GM23248 (cell line): ENCODE measurements around the gene CAMK1D. TPM values are rescaled to one million over a fixed set of nuclear protein-coding genes. Genes with fewer than 3 reads are reported as not detected.
A peak's percentile ranks its signal among the peaks of the same experiment; 100 is the strongest.

Source experiments
- DNase-seq: peaks from one replicate; pipeline ENCODE4 v3.0.0-alpha.2; 2015
- H2AFZ ChIP-seq: fragments of 200-600 bp; sonication (generic); 2 replicates; pipeline ENCODE4 v1.6.1; 2016; ENCODE audit warnings: antibody characterized with exemption
- H3F3A ChIP-seq: fragments of 200-600 bp; sonication (generic); 2 replicates; pipeline ENCODE4 v1.6.1; 2016; ENCODE audit warnings: mild to moderate bottlenecking, antibody characterized with exemption, mixed run types; ENCODE audit not compliant: insufficient read depth
- H3K27ac ChIP-seq: fragments of 200-600 bp; sonication (generic); 2 replicates; pipeline ENCODE4 v1.5.1; 2016; ENCODE audit warnings: mild to moderate bottlenecking
- H3K27me3 ChIP-seq: fragments of 200-600 bp; sonication (generic); replicated peaks from 2 replicates; pipeline ENCODE4 v1.6.1; 2016; ENCODE audit warnings: mild to moderate bottlenecking; ENCODE audit not compliant: insufficient read depth
- H3K36me3 ChIP-seq: fragments of 200-600 bp; sonication (generic); 2 replicates; pipeline ENCODE4 v1.6.1; 2016; ENCODE audit warnings: low read depth, mild to moderate bottlenecking
- H3K4me1 ChIP-seq: fragments of 200-600 bp; sonication (generic); 2 replicates; pipeline ENCODE4 v1.6.1; 2016; ENCODE audit warnings: mild to moderate bottlenecking; ENCODE audit not compliant: insufficient read depth
- H3K4me2 ChIP-seq: fragments of 200-600 bp; sonication (generic); one replicate; pipeline ENCODE4 v1.6.1; 2016; ENCODE audit warnings: mild to moderate bottlenecking; ENCODE audit not compliant: unreplicated experiment
- H3K4me3 ChIP-seq: fragments of 200-600 bp; sonication (generic); 2 replicates; pipeline ENCODE4 v1.5.1; 2016; ENCODE audit warnings: mild to moderate bottlenecking
- H3K79me2 ChIP-seq: fragments of 200-600 bp; sonication (generic); 2 replicates; pipeline ENCODE4 v1.6.1; 2016; ENCODE audit warnings: mild to moderate bottlenecking; ENCODE audit not compliant: insufficient read depth
- H3K9ac ChIP-seq: fragments of 200-600 bp; sonication (generic); 2 replicates; pipeline ENCODE4 v1.6.1; 2016; ENCODE audit warnings: mild to moderate bottlenecking
- H3K9me2 ChIP-seq: fragments of 200-600 bp; sonication (generic); 2 replicates; pipeline ENCODE4 v1.6.1; 2016; ENCODE audit warnings: mixed run types, mild to moderate bottlenecking, moderate library complexity; ENCODE audit not compliant: insufficient read depth
- H3K9me3 ChIP-seq: fragments of 200-600 bp; sonication (generic); one replicate; pipeline ENCODE4 v1.6.1; 2017; ENCODE audit warnings: low read depth
- H4K20me1 ChIP-seq: fragments of 200-600 bp; sonication (generic); 2 replicates; pipeline ENCODE4 v1.6.0; 2016; ENCODE audit not compliant: insufficient read depth
- EZH2 ChIP-seq: fragments of 200-600 bp; sonication (generic); IDR thresholded peaks from 2 replicates; pipeline ENCODE4 v1.6.1; 2018; ENCODE audit warnings: antibody characterized with exemption, mild to moderate bottlenecking; ENCODE audit not compliant: insufficient read depth, poor library complexity, severe bottlenecking
- EZH2phosphoT487 ChIP-seq: fragments of 200-600 bp; sonication (generic); IDR thresholded peaks from 2 replicates; pipeline ENCODE4 v1.6.1; 2018; ENCODE audit warnings: antibody characterized with exemption, moderate library complexity, mild to moderate bottlenecking, low read depth; ENCODE audit not compliant: insufficient read depth
- WGBS, 2 experiments: methylation state at CpG; one replicate each; pipeline ENCODE4 v1.1.6; 2015 to 2017; ENCODE audit warnings: low lambda C conversion rate in 2 of 2, low coverage in 1 of 2; ENCODE audit errors: missing lambda C conversion rate in 2 of 2; 5-methylcytosine and 5-hydroxymethylcytosine counted together
- in situ Hi-C: fragments of 300-500 bp; cut with MboI; formaldehyde crosslinking; loops from 2 replicates; pipeline ENCODE4 v1.15.0; 2020
- polyA plus RNA-seq: library from polyadenylated mRNA; unstranded; fragments of >200 nt; fragmentation: Nextera tagmentation; extraction: Ambion mirVana; gene quantifications from 2 replicates; pipeline ENCODE4 v1.2.1, GENCODE V29; 2016
- total RNA-seq: library from RNA; depleted of rRNA; stranded (reverse); fragments of >200 nt; shearing (Covaris generic); gene quantifications from 2 replicates; pipeline ENCODE4 v1.2.3, GENCODE V29; 2014

The CAMK1D gene
- total and polyA plus RNA-seq, 2 experiments from 2014 or later = 0.22 to 0.55 TPM

GRCh38 chr10:12633776-12634620, 284.7 kb downstream of the CAMK1D start:
- no peaks in the 10 kb centered on the region for H4K20me1 ChIP-seq
- H2AFZ ChIP-seq = no peak overlapping the region
- no peak for TF ChIP-seq EZH2
- no peak for TF ChIP-seq EZH2phosphoT487

GRCh38 chr10:12634621-12634931, 285.2 kb downstream of the CAMK1D start:
- TF ChIP-seq EZH2phosphoT487 (no peak), EZH2 (no peak)

More at GRCh38 chr10:12633776-12634620, 284.7 kb downstream of the CAMK1D start:
- no peaks in the 10 kb centered on the region for H3K27me3 ChIP-seq
- H3K4me2 ChIP-seq = no peak overlapping the region
- no peak for DNase-seq
- 59 to 61% methylated on average over 11 of the region's 11 CpGs for WGBS, 2 experiments
- no peak overlapping the region for H3K9ac ChIP-seq
- H3K9me3 ChIP-seq = no peaks in the 10 kb centered on the region
- no peak overlapping the region for H3K27ac ChIP-seq
- in situ Hi-C loops = no loop called here
- H3K4me3 ChIP-seq = no peak overlapping the region
- H3K79me2 ChIP-seq = no peaks in the 10 kb centered on the region
- H3K36me3 ChIP-seq = no peaks in the 10 kb centered on the region
- no peaks in the 10 kb centered on the region for H3K9me2 ChIP-seq
- no peaks in the 10 kb centered on the region for H3F3A ChIP-seq
- H3K4me1 ChIP-seq = no peaks in the 10 kb centered on the region

GRCh38 chr10:12635127-12635541, 285.8 kb downstream of the CAMK1D start:
- Histone ChIP-seq H3K27ac (no peak overlapping the region), H3K4me2 (no peak overlapping the region), H3K9me2 (no peaks in the 10 kb centered on the region), H3F3A (no peaks in the 10 kb centered on the region), H4K20me1 (no peaks in the 10 kb centered on the region), H3K4me1 (no peaks in the 10 kb centered on the region), H2AFZ (no peak overlapping the region), H3K4me3 (no peak overlapping the region), H3K27me3 (no peaks in the 10 kb centered on the region), H3K9ac (no peak overlapping the region), H3K79me2 (no peaks in the 10 kb centered on the region), H3K36me3 (no peaks in the 10 kb centered on the region), H3K9me3 (no peaks in the 10 kb centered on the region)
- WGBS, 2 experiments = 49 to 54% methylated on average over 10 of the region's 10 CpGs
- peak; percentile 4 for DNase-seq
- in situ Hi-C loops = no loop called here
- TF ChIP-seq EZH2 = no peak

More at GRCh38 chr10:12634621-12634931, 285.2 kb downstream of the CAMK1D start:
- Histone ChIP-seq H3K4me2 (no peak overlapping the region), H3K9me2 (no peaks in the 10 kb centered on the region), H3K79me2 (no peaks in the 10 kb centered on the region), H3K4me1 (no peaks in the 10 kb centered on the region), H3K36me3 (no peaks in the 10 kb centered on the region), H3K27me3 (no peaks in the 10 kb centered on the region), H2AFZ (no peak overlapping the region), H3F3A (no peaks in the 10 kb centered on the region), H3K4me3 (no peak overlapping the region), H3K9me3 (no peaks in the 10 kb centered on the region), H3K9ac (no peak overlapping the region), H4K20me1 (no peaks in the 10 kb centered on the region), H3K27ac (no peak overlapping the region)
- WGBS, 2 experiments = 23 to 26% methylated on average over 10 of the region's 10 CpGs
- in situ Hi-C loops = no loop called here
- peak; percentile 20 for DNase-seq

GRCh38 chr10:12636571-12636970, 287.2 kb downstream of the CAMK1D start:
- Histone ChIP-seq H3K9me3 (no peaks in the 10 kb centered on the region), H3K27me3 (no peaks in the 10 kb centered on the region), H4K20me1 (no peaks in the 10 kb centered on the region), H3K27ac (no peak overlapping the region), H3K4me2 (no peak overlapping the region), H3K4me3 (no peak overlapping the region), H3K9me2 (no peaks in the 10 kb centered on the region), H3K36me3 (no peaks in the 10 kb centered on the region), H3K79me2 (no peaks in the 10 kb centered on the region), H2AFZ (no peak overlapping the region), H3K9ac (no peak overlapping the region), H3K4me1 (no peaks in the 10 kb centered on the region), H3F3A (no peaks in the 10 kb centered on the region)
- 32 to 35% methylated on average over 3 of the region's 3 CpGs for WGBS, 2 experiments
- no peak for TF ChIP-seq EZH2
- no peak for DNase-seq
- in situ Hi-C loops = no loop called here
